GM12801 (cell line): ENCODE results near the gene PTPRN2.

Source experiments
- TF ChIP-seq, protein P1 (sequence below): IDR thresholded peaks from one replicate; pipeline ENCODE4 v1.5.1; 2011; ENCODE audit warnings: control low read depth; ENCODE audit not compliant: insufficient read length; ENCODE audit errors: extremely low read depth

Gene PTPRN2

GRCh38 chr7:158490171-158490782, 97.3 kb downstream of the PTPRN2 start:
- TF ChIP-seq, protein P1, sequence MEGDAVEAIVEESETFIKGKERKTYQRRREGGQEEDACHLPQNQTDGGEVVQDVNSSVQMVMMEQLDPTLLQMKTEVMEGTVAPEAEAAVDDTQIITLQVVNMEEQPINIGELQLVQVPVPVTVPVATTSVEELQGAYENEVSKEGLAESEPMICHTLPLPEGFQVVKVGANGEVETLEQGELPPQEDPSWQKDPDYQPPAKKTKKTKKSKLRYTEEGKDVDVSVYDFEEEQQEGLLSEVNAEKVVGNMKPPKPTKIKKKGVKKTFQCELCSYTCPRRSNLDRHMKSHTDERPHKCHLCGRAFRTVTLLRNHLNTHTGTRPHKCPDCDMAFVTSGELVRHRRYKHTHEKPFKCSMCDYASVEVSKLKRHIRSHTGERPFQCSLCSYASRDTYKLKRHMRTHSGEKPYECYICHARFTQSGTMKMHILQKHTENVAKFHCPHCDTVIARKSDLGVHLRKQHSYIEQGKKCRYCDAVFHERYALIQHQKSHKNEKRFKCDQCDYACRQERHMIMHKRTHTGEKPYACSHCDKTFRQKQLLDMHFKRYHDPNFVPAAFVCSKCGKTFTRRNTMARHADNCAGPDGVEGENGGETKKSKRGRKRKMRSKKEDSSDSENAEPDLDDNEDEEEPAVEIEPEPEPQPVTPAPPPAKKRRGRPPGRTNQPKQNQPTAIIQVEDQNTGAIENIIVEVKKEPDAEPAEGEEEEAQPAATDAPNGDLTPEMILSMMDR, result no peak

DNA sequence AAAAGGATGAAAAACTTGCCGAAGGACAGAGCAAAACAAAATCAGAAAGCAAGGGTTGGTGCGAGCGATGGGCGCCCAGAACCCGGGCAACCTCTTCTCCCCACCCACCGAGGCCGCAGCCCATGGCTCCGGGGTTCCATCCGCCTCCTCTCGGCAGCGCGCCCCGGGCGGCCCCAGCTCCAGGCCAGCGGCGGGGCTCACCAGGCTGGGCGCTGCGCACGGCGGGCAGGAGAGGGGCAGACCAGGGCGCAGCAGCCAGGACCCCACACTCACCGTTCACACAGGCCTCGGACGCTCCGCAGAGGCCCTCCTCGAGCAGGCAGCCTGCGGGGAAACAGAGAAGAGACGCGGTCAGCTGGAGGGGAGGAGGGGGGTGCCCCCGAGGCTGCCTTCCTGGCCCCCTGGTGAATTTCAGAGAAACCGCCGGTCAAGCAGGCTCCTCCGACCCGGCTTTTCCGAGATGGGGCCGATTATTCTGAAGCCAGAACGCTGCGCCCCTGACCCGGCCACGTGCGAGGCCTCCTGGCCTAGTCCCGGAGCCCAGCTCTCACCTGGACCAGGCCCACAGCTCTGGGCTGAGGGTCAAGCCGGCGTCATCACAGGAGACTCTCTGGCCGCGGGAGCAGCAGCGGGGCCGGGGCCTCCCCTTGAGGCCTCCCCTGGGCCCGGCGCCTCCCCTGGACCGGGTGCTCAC, 98.0 kb downstream of the PTPRN2 start:
- TF ChIP-seq, protein P1, result no peak

DNA sequence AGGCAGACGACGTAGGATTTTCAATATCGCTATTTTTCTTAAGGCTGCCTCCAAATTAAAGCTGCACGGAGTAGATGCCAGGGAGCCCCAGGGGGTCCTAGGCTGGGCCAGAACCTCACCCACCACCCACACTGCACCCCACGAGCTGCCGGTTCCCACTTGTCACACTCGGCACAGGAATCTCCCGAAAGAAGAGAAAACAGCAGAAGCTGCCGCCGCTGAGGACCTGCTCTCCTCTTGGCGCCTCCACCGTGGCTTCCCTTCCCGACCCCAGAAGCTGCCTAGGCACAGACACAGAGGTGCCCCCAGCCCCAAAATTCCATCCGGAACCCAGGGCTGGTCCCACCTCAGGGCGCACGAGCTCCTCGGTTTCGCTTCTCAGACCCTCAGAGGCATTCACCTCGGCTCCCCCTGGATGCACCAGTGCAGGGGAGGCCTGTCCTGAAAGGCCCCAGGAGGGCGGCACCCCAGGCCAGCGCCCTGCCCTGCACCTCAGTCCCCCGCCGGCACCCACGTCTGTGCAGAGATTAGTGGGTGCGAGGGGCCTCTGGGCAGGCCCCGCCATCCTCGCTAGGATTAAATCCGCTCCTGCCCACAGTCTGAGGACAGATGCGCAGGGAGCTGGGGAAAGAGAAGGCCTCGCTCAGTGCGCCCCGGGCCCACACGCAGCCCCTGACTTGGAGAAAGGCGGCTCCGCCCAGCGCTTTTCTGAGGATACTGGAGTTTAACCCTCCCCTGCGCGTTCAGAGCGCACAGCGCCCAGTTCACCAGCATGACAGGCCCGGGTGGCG, 99.2 kb downstream of the PTPRN2 start:
- TF ChIP-seq, protein P1, result no peak

- TF ChIP-seq, protein P1, result no peak
These were observed 99.9 kb downstream of the PTPRN2 start for GRCh38 chr7:158487631-158488151.

- TF ChIP-seq, protein P1, result no peak
These were observed 100.7 kb downstream of the PTPRN2 start for GRCh38 chr7:158486919-158487318.

DNA sequence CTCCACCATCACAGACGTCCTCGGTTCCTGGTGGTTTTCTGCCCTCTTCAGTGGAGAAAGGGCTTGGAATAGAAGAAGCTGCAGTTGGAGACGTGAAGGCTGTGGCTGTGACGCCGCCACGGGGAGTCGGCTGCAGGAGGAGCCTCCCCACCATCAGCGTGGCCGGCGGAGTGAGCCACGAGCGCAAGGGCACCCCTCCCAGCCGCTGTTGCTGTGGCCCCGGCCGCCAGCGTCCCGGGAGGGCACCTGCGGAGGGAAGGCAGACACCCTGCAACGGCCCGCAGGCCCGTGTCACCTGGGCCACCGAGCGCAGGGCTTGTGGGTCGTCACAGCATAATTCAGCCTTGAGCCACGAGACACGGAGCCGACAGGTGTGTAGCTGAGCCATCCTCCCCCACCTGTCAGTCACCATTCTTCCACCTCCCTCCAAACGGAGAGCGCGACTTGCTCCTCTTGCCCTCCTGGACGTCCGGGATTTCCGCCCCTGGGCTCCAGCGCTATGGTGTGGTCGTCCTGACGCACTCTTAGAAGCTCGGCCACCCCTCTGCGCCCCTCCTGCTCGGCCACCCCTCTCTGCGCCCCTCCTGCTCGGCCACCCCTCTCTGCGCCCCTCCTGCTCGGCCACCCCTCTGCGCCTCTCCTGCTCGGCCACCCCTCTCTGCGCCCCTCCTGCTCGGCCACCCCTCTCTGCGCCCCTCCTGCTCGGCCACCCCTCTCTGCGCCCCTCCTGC, 102.7 kb downstream of the PTPRN2 start:
- TF ChIP-seq, protein P1, result no peak
